CD4-positive, alpha-beta T cell (primary cell): ENCODE measurements around the gene LAMA1. TPM values are rescaled to one million over a fixed set of nuclear protein-coding genes. Genes with fewer than 3 reads are reported as not detected.

Source experiments
- ATAC-seq: fragments of 200-7000 bp; cut with Tn5 transposase; one replicate; pipeline ENCODE4 v1.10.0; 2022; ENCODE audit warnings: mild to moderate bottlenecking; ENCODE audit not compliant: poor library complexity
- CTCF ChIA-PET: fragments of 350-600 bp; sonication (Branson Sonifier 250); formaldehyde crosslinking; loops from one replicate; lab custom pipeline; 2021; ENCODE audit warnings: antibody characterized with exemption, inconsistent platforms; lab: Charles Lee
- POLR2A ChIA-PET: fragments of 350-600 bp; sonication (Branson Sonifier 250); formaldehyde crosslinking; loops from one replicate; lab custom pipeline; 2021; ENCODE audit warnings: antibody characterized with exemption, inconsistent platforms; lab: Charles Lee
- DNase-seq, 14 experiments: peaks; one replicate each; pipeline ENCODE4 v3.0.0-alpha.2; 2013 to 2020; ENCODE audit warnings: mixed read lengths in 2 of 14
- H3K27ac ChIP-seq, 2 donors: one replicate each; pipeline versions ENCODE4 v1.5.1 to v1.7.0; 2013; ENCODE audit warnings: low read length in 2 of 2, low read depth in 1 of 2, mild to moderate bottlenecking in 1 of 2
- H3K27me3 ChIP-seq, 2 experiments: 1 replicate in 1 of 2; 2 replicates in 1 of 2; pipeline versions ENCODE4 v1.6.1 to v1.7.0; 2013; ENCODE audit warnings: low read length in 2 of 2, control low read depth in 1 of 2, mild to moderate bottlenecking in 1 of 2, moderate library complexity in 1 of 2; ENCODE audit not compliant: insufficient read depth in 2 of 2, control insufficient read depth in 1 of 2
- H3K36me3 ChIP-seq: one replicate; pipeline ENCODE4 v1.6.1; 2013; ENCODE audit warnings: low read length, control low read depth; ENCODE audit not compliant: insufficient read depth
- H3K4me1 ChIP-seq: one replicate; pipeline ENCODE4 v1.6.1; 2013; ENCODE audit warnings: low read length, control low read depth; ENCODE audit not compliant: insufficient read depth
- H3K4me3 ChIP-seq: one replicate; pipeline ENCODE4 v1.5.1; 2013; ENCODE audit warnings: mild to moderate bottlenecking, low read length, moderate library complexity
- H3K9me3 ChIP-seq, 2 experiments: 1 replicate in 1 of 2; 2 replicates in 1 of 2; pipeline versions ENCODE4 v1.6.1 to v1.7.0; 2013; ENCODE audit warnings: low read length in 2 of 2, mild to moderate bottlenecking in 2 of 2, control low read depth in 1 of 2, moderate library complexity in 1 of 2; ENCODE audit not compliant: control insufficient read depth in 1 of 2, insufficient read depth in 1 of 2
- H3K27ac Mint-ChIP-seq: one replicate; pipeline ENCODE4 v1.8.0; 2020; ENCODE audit warnings: mixed read lengths
- H3K27me3 Mint-ChIP-seq: one replicate; pipeline ENCODE4 v1.8.0; 2021; ENCODE audit warnings: mixed read lengths
- H3K36me3 Mint-ChIP-seq: one replicate; pipeline ENCODE4 v1.8.0; 2021; ENCODE audit warnings: low read depth, mixed read lengths
- H3K4me1 Mint-ChIP-seq: one replicate; pipeline ENCODE4 v1.8.0; 2021; ENCODE audit warnings: low read depth, mixed read lengths
- H3K4me3 Mint-ChIP-seq: one replicate; pipeline ENCODE4 v1.8.0; 2020; ENCODE audit warnings: mild to moderate bottlenecking, mixed read lengths
- H3K9me3 Mint-ChIP-seq: one replicate; pipeline ENCODE4 v1.8.0; 2020; ENCODE audit warnings: mixed read lengths
- intact Hi-C, 2 experiments: fragments of 100-400 bp; cut with DNase I in 1 of 2; cut with micrococcal nuclease in 1 of 2; formaldehyde crosslinking; loops; one replicate each; pipeline versions ENCODE4 v1.15.1 to v1.9.0; 2023 to 2025; cut with DNase I, micrococcal nuclease
- total RNA-seq, 174 experiments: library from RNA in 2 of 174; stranded (reverse) in 2 of 174; gene quantifications; one replicate each; pipeline ENCODE4 v1.2.3 and lab custom pipeline; 2021 to 2026
- TF ChIP-seq, protein P1 (sequence below): fragments of 200-600 bp; IDR thresholded peaks from one replicate; pipeline ENCODE4 v1.8.0; 2022; ENCODE audit warnings: antibody characterized with exemption, mild to moderate bottlenecking

The LAMA1 gene
- total RNA-seq, 2 experiments from 2014 or later = not detected

GRCh38 chr18:7065736-7066135, 51.9 kb downstream of the LAMA1 start:
- TF ChIP-seq, protein P1, sequence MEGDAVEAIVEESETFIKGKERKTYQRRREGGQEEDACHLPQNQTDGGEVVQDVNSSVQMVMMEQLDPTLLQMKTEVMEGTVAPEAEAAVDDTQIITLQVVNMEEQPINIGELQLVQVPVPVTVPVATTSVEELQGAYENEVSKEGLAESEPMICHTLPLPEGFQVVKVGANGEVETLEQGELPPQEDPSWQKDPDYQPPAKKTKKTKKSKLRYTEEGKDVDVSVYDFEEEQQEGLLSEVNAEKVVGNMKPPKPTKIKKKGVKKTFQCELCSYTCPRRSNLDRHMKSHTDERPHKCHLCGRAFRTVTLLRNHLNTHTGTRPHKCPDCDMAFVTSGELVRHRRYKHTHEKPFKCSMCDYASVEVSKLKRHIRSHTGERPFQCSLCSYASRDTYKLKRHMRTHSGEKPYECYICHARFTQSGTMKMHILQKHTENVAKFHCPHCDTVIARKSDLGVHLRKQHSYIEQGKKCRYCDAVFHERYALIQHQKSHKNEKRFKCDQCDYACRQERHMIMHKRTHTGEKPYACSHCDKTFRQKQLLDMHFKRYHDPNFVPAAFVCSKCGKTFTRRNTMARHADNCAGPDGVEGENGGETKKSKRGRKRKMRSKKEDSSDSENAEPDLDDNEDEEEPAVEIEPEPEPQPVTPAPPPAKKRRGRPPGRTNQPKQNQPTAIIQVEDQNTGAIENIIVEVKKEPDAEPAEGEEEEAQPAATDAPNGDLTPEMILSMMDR = no peak
- H3K9me3 Mint-ChIP-seq = no peaks in the 10 kb centered on the region
- intact Hi-C loops = no loop called here
- H3K27ac Mint-ChIP-seq = no peak overlapping the region
- no peaks in the 10 kb centered on the region for H3K27me3 Mint-ChIP-seq
- no peak overlapping the region for H3K4me3 Mint-ChIP-seq
- Histone ChIP-seq H3K27me3 (no peaks in the 10 kb centered on the region), H3K36me3 (no peaks in the 10 kb centered on the region), H3K4me3 (no peak overlapping the region), H3K4me1 (no peaks in the 10 kb centered on the region), H3K9me3 (peaks cover 0 to 9% of the 10 kb centered on the region in 2 experiments), H3K27ac (no peak overlapping the region)
- POLR2A ChIA-PET = no interaction called here
- H3K36me3 Mint-ChIP-seq = no peaks in the 10 kb centered on the region
- no peak for DNase-seq
- CTCF ChIA-PET = interaction anchor here (0.6 kb wide), 1 partner anchor 1944 kb away, joined by 3 read pairs; no protein-coding TSS in a partner anchor
- H3K4me1 Mint-ChIP-seq = no peaks in the 10 kb centered on the region
- ATAC-seq = no peak

DNA sequence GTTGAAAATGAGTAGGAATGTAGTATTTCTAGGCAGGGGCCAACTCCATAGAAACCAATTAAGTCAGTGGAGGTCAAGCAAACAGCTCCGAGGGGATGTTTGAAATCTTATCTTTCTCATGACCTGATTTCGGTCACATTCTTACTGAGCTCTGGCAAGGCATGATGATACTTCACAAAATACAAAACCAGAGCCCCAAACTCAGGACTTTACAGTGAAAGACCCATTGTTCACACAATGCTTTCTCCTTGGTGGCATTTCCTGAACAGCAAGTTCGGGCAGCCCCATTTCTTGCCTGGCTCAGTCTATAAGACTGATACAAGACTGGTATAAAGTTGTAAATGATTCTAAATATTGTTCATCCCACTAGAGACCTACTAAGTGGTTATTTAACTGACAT, 53.3 kb downstream of the LAMA1 start:
- Histone ChIP-seq H3K9me3 (peaks cover 0 to 4% of the 10 kb centered on the region in 2 experiments), H3K27ac (no peak overlapping the region), H3K4me3 (no peak overlapping the region), H3K36me3 (no peaks in the 10 kb centered on the region), H3K27me3 (no peaks in the 10 kb centered on the region), H3K4me1 (no peaks in the 10 kb centered on the region)
- intact Hi-C loops = no loop called here
- no peaks in the 10 kb centered on the region for H3K36me3 Mint-ChIP-seq
- ATAC-seq (no peak), DNase-seq (no peak)
- ChIA-PET POLR2A (no interaction called here), CTCF (no interaction called here)
- no peak overlapping the region for H3K4me3 Mint-ChIP-seq
- H3K27ac Mint-ChIP-seq = no peak overlapping the region
- no peaks in the 10 kb centered on the region for H3K4me1 Mint-ChIP-seq
- TF ChIP-seq, protein P1 = no peak
- H3K9me3 Mint-ChIP-seq = no peaks in the 10 kb centered on the region
- no peaks in the 10 kb centered on the region for H3K27me3 Mint-ChIP-seq

GRCh38 chr18:7062811-7063210, 54.8 kb downstream of the LAMA1 start:
- H3K4me3 ChIP-seq = no peak overlapping the region
- H3K36me3 ChIP-seq = no peaks in the 10 kb centered on the region
- no peaks in the 10 kb centered on the region for H3K27me3 ChIP-seq
- H3K4me1 ChIP-seq = no peaks in the 10 kb centered on the region
- Mint-ChIP-seq H3K36me3 (no peaks in the 10 kb centered on the region), H3K27me3 (no peaks in the 10 kb centered on the region), H3K4me3 (no peak overlapping the region), H3K9me3 (no peaks in the 10 kb centered on the region), H3K27ac (no peak overlapping the region), H3K4me1 (no peaks in the 10 kb centered on the region)
- DNase-seq (no peak), ATAC-seq (no peak)
- peaks cover 0 to 4% of the 10 kb centered on the region in 2 experiments for H3K9me3 ChIP-seq
- ChIA-PET CTCF (no interaction called here), POLR2A (no interaction called here)
- intact Hi-C loops = no loop called here
- H3K27ac ChIP-seq = no peak overlapping the region
- TF ChIP-seq, protein P1 = no peak
